Glutamatergic neuron (in vitro differentiated cells): ENCODE results near the gene PTPN14. TPM values are rescaled to one million over a fixed set of nuclear protein-coding genes. Genes with fewer than 3 reads are reported as not detected.
A peak's percentile ranks its signal among the peaks of the same experiment; 100 is the strongest.

ENCODE experiments used
- DNase-seq: peaks from one replicate; pipeline ENCODE4 v3.0.0; 2022
- H3K27ac Mint-ChIP-seq: one replicate; pipeline ENCODE4 v1.8.0; 2020; ENCODE audit warnings: mild to moderate bottlenecking, mixed read lengths, inconsistent platforms; ENCODE audit not compliant: unreplicated experiment
- H3K27me3 Mint-ChIP-seq: one replicate; pipeline ENCODE4 v1.8.0; 2020; ENCODE audit warnings: mild to moderate bottlenecking, moderate library complexity, mixed read lengths, inconsistent platforms; ENCODE audit not compliant: unreplicated experiment
- H3K36me3 Mint-ChIP-seq: one replicate; pipeline ENCODE4 v1.8.0; 2020; ENCODE audit warnings: mild to moderate bottlenecking, mixed read lengths, inconsistent platforms; ENCODE audit not compliant: unreplicated experiment
- H3K4me1 Mint-ChIP-seq: one replicate; pipeline ENCODE4 v1.8.0; 2020; ENCODE audit warnings: mild to moderate bottlenecking, low read depth, mixed read lengths, inconsistent platforms; ENCODE audit not compliant: unreplicated experiment
- H3K4me3 Mint-ChIP-seq: one replicate; pipeline ENCODE4 v1.8.0; 2020; ENCODE audit warnings: mild to moderate bottlenecking, mixed read lengths, inconsistent platforms; ENCODE audit not compliant: unreplicated experiment
- H3K9me3 Mint-ChIP-seq: one replicate; pipeline ENCODE4 v1.8.0; 2020; ENCODE audit warnings: mild to moderate bottlenecking, moderate library complexity, mixed read lengths, inconsistent platforms; ENCODE audit not compliant: unreplicated experiment
- CTCF ChIP-seq: fragments of 200-600 bp; sonication (generic); IDR thresholded peaks from one replicate; pipeline ENCODE4 v1.5.0; 2021; ENCODE audit not compliant: partially characterized antibody, unreplicated experiment
- total RNA-seq: library from RNA; stranded (reverse); fragmentation: NEBNext Ultra II Directional; extraction: Animal tissue kit (Norgen Biotek cat#: 25700); gene quantifications from one replicate; pipeline ENCODE4 v1.2.1, GENCODE V29; 2021; ENCODE audit not compliant: unreplicated experiment

PTPN14 gene
- total RNA-seq, 1 donor from 2014 or later: 1.7 TPM

GRCh38 chr1:214550857-214551435 is 456 bp downstream of the PTPN14 start:
- H3K9me3 Mint-ChIP-seq: peaks cover 2% of the 10 kb centered on the region
- peaks cover 5% of the 10 kb centered on the region for H3K27me3 Mint-ChIP-seq
- DNase-seq: peak; percentile 67
- peaks cover 22% of the 10 kb centered on the region for H3K4me1 Mint-ChIP-seq
- H3K27ac Mint-ChIP-seq: no peak overlapping the region
- H3K4me3 Mint-ChIP-seq: peak overlapping the region; percentile 86
- H3K36me3 Mint-ChIP-seq: no peaks in the 10 kb centered on the region
- no peak for TF ChIP-seq CTCF

GRCh38 chr1:214550013-214550856 is 1.2 kb downstream of the PTPN14 start:
- peaks cover 2% of the 10 kb centered on the region for H3K9me3 Mint-ChIP-seq
- DNase-seq: no peak

GRCh38 chr1:214549604-214550003 is 1.8 kb downstream of the PTPN14 start:
- H3K27ac Mint-ChIP-seq: no peak overlapping the region
- H3K36me3 Mint-ChIP-seq: no peaks in the 10 kb centered on the region
- no peak for DNase-seq
- H3K4me1 Mint-ChIP-seq: peaks cover 22% of the 10 kb centered on the region
- peak overlapping the region; percentile 73 for H3K4me3 Mint-ChIP-seq
- no peak for TF ChIP-seq CTCF
- H3K9me3 Mint-ChIP-seq: peaks cover 2% of the 10 kb centered on the region
- H3K27me3 Mint-ChIP-seq: peaks cover 8% of the 10 kb centered on the region

More at GRCh38 chr1:214550013-214550856, 1.2 kb downstream of the PTPN14 start:
- peak overlapping the region; percentile 73 for H3K4me3 Mint-ChIP-seq
- H3K36me3 Mint-ChIP-seq: no peaks in the 10 kb centered on the region
- peaks cover 5% of the 10 kb centered on the region for H3K27me3 Mint-ChIP-seq
- no peak overlapping the region for H3K27ac Mint-ChIP-seq
- TF ChIP-seq CTCF: no peak
- H3K4me1 Mint-ChIP-seq: peaks cover 22% of the 10 kb centered on the region

GRCh38 chr1:214548988-214549387 is 2.4 kb downstream of the PTPN14 start:
- peaks cover 8% of the 10 kb centered on the region for H3K27me3 Mint-ChIP-seq
- no peak overlapping the region for H3K4me3 Mint-ChIP-seq
- H3K36me3 Mint-ChIP-seq: no peaks in the 10 kb centered on the region
- no peak for DNase-seq
- no peak for TF ChIP-seq CTCF
- peaks cover 2% of the 10 kb centered on the region for H3K9me3 Mint-ChIP-seq
- no peak overlapping the region for H3K27ac Mint-ChIP-seq
- peaks cover 22% of the 10 kb centered on the region for H3K4me1 Mint-ChIP-seq

- H3K27ac Mint-ChIP-seq: no peak overlapping the region
- H3K4me3 Mint-ChIP-seq: no peak overlapping the region
- H3K4me1 Mint-ChIP-seq: peaks cover 22% of the 10 kb centered on the region
- H3K27me3 Mint-ChIP-seq: peaks cover 8% of the 10 kb centered on the region
- no peak for DNase-seq
- peaks cover 2% of the 10 kb centered on the region for H3K9me3 Mint-ChIP-seq
- H3K36me3 Mint-ChIP-seq: no peaks in the 10 kb centered on the region
- no peak for TF ChIP-seq CTCF
These were observed 3.1 kb downstream of the PTPN14 start for GRCh38 chr1:214548271-214548670.
